Heart left ventricle (tissue), 16 donors: ENCODE results near the gene GTF2H4. TPM values are rescaled to one million over a fixed set of nuclear protein-coding genes. Genes with fewer than 3 reads are reported as not detected.

Experiments used
- ATAC-seq, 4 donors: fragments of 200-7000 bp; cut with Tn5 transposase; one replicate each; pipeline ENCODE4 v1.9.1; 2020 to 2022; ENCODE audit warnings: moderate library complexity in 4 of 4, mild to moderate bottlenecking in 3 of 4, moderate number of reproducible peaks in 1 of 4
- DNase-seq, 5 donors: peaks; one replicate each; pipeline ENCODE4 v3.0.0-alpha.2; 2020
- H3K27ac ChIP-seq, 12 donors: fragments of 200-600 bp; sonication (generic) in 4 of 12; one replicate each; pipeline versions ENCODE4 v1.5.0 to v1.8.0; 2016 to 2022; ENCODE audit warnings: mild to moderate bottlenecking in 2 of 12
- H3K27me3 ChIP-seq, 9 donors: fragments of 200-600 bp; sonication (generic) in 2 of 9; one replicate each; pipeline versions ENCODE4 v1.5.1 to v1.8.0; 2016 to 2022; ENCODE audit warnings: mild to moderate bottlenecking in 3 of 9
- H3K36me3 ChIP-seq, 9 donors: fragments of 200-600 bp; sonication (generic) in 2 of 9; one replicate each; pipeline versions ENCODE4 v1.5.0 to v1.8.0; 2018 to 2022; ENCODE audit warnings: mild to moderate bottlenecking in 2 of 9
- H3K4me1 ChIP-seq, 12 donors: fragments of 200-600 bp; sonication (generic) in 4 of 12; one replicate each; pipeline versions ENCODE4 v1.5.0 to v1.8.0; 2016 to 2022; ENCODE audit warnings: mild to moderate bottlenecking in 3 of 12
- H3K4me3 ChIP-seq, 12 donors: fragments of 200-600 bp; sonication (generic) in 4 of 12; one replicate each; pipeline versions ENCODE4 v1.5.0 to v1.8.0; 2017 to 2022; ENCODE audit warnings: mild to moderate bottlenecking in 9 of 12, moderate library complexity in 4 of 12
- H3K9me3 ChIP-seq, 12 donors: fragments of 200-600 bp; sonication (generic) in 4 of 12; one replicate each; pipeline versions ENCODE4 v1.5.0 to v1.8.0; 2016 to 2022; ENCODE audit warnings: mild to moderate bottlenecking in 1 of 12
- CTCF ChIP-seq, 12 donors: fragments of 200-600 bp; sonication (generic) in 4 of 12; IDR thresholded peaks; one replicate each; pipeline versions ENCODE4 v1.5.0 to v1.8.0; 2018 to 2022; ENCODE audit warnings: antibody characterized with exemption in 12 of 12, mild to moderate bottlenecking in 5 of 12
- POLR2A ChIP-seq, 2 donors: fragments of 450-650 bp; IDR thresholded peaks; one replicate each; pipeline ENCODE4 v1.6.1; 2017; ENCODE audit warnings: antibody characterized with exemption in 2 of 2, mild to moderate bottlenecking in 2 of 2, moderate library complexity in 2 of 2
- WGBS, 4 donors: extraction: QIAGEN DNeasy Blood & Tissue Kit in 2 of 4; methylation state at CpG; one replicate each; pipeline versions ENCODE4 v1.1.5 to v1.1.7; 2013 to 2018; 5-methylcytosine and 5-hydroxymethylcytosine counted together
- intact Hi-C, 10 donors: fragments of 100-400 bp; cut with DNase I; formaldehyde crosslinking; loops; one replicate each; pipeline versions ENCODE4 v1.11.1 to v1.14.2; 2022
- polyA plus RNA-seq, 2 donors: library from polyadenylated mRNA; stranded (reverse); fragments of 200-250 nt; gene quantifications; one replicate each; pipeline ENCODE4 v1.2.3, GENCODE V29; 2013
- total RNA-seq, 9 donors: library from RNA; depleted of rRNA in 2 of 9; stranded (reverse); fragments of >200 nt in 2 of 9; fragmentation: NEBNext Ultra II Directional in 3 of 9; extraction: Animal tissue kit (Norgen Biotek cat#: 25700) in 3 of 9; gene quantifications; one replicate each; pipeline versions ENCODE4 v1.1.0 to v1.2.4, GENCODE V29; 2016 to 2023
- donor health status: ischemic (EF 13 %, LVEDD 7.1; RV severe dilation, severe dysfunction).
- donor health status: healthy with polysubstance abuse.
- donor health status: DM: no; HTN: yes; CAD: no.
- donor health status: DM: no; HTN: no; CAD: no.
- donor health status: ischemic (EF 25% LVEDD 6.9; RV normal size, moderate dysfunction).
- donor health status: ischemic (EF 25% LVEDD 5.7; RV mildly dilated, moderate dysfunction).
- donor health status: healthy.
- donor health status: DM: yes; HTN: yes; CAD: no.
- donor health status: ischemic (EF 35%, LVEDD 5.7; RV mildly dilated, moderate dysfunction).
- donor health status: nonischemic (EF 11% LVEDD 7.7; RV severe dilation, severe dysfunction).
- donor health status: DM: yes; HTN: yes; CAD: no.
- donor health status: PGD.
- donor health status: ischemic (EF 29% LVEDD 5.4; RV normal size, mild dysfunction).
- donor health status: nonischemic (EF 23%, LVEDD 6.1; RV moderate dilation, normal function).

Gene GTF2H4
- total and polyA plus RNA-seq, 11 donors, result 4.2 to 22.4 (median 14.7) TPM

GRCh38 chr6:30954631-30955366, 46.8 kb downstream of the GTF2H4 start:
- peak in 3 of 4 donors; percentile 9 to 25 (median 14) for ATAC-seq
- intact Hi-C loops, result no loop called here
- no peaks in the 10 kb centered on the region for H3K9me3 ChIP-seq
- H3K36me3 ChIP-seq, result no peaks in the 10 kb centered on the region
- no peak for DNase-seq
- H3K4me3 ChIP-seq, result peak overlapping the region in 11 of 12 donors; percentile 23 to 60 (median 51)
- H3K27me3 ChIP-seq, result peaks cover 0 to 38% (median 0%) of the 10 kb centered on the region in 9 donors
- 58 to 77% (median 66%) methylated on average over 9 of the region's 9 CpGs for WGBS, 4 donors
- TF ChIP-seq POLR2A (IDR thresholded peaks at IDR 0.05) (no peak), CTCF (IDR thresholded peaks at IDR 0.05) (no peak)
- H3K27ac ChIP-seq, result peak overlapping the region in 4 of 12 donors; percentile 31 to 63 (median 38)
- peaks cover 0 to 15% (median 0%) of the 10 kb centered on the region in 12 donors for H3K4me1 ChIP-seq

GRCh38 chr6:30955367-30956042, 47.5 kb downstream of the GTF2H4 start:
- Histone ChIP-seq H3K36me3 (no peaks in the 10 kb centered on the region), H3K4me1 (peaks cover 0 to 15% (median 0%) of the 10 kb centered on the region in 12 donors), H3K27me3 (peaks cover 0 to 38% (median 0%) of the 10 kb centered on the region in 9 donors), H3K9me3 (no peaks in the 10 kb centered on the region), H3K4me3 (peak overlapping the region; percentile 15 to 60 (median 51)), H3K27ac (peak overlapping the region in 4 of 12 donors; percentile 31 to 63 (median 38))
- TF ChIP-seq CTCF (IDR thresholded peaks at IDR 0.05), result no peak
- no peak for TF ChIP-seq POLR2A (IDR thresholded peaks at IDR 0.05)
- intact Hi-C loops, result no loop called here
- ATAC-seq (peak in 3 of 4 donors; percentile 85 to 95 (median 93)), DNase-seq (peak; percentile 54 to 81 (median 60))
- 8 to 29% (median 11%) methylated on average over 20 to 46 of the region's 46 CpGs for WGBS, 4 donors

- TF ChIP-seq POLR2A (IDR thresholded peaks at IDR 0.05), result no peak
- Histone ChIP-seq H3K27ac (no peak overlapping the region), H3K9me3 (no peaks in the 10 kb centered on the region), H3K36me3 (no peaks in the 10 kb centered on the region), H3K4me3 (no peak overlapping the region), H3K4me1 (peaks cover 0 to 15% (median 0%) of the 10 kb centered on the region in 12 donors), H3K27me3 (peaks cover 0 to 36% (median 0%) of the 10 kb centered on the region in 9 donors)
- WGBS, 4 donors, result 72 to 80% (median 76%) methylated on average over 2 of the region's 2 CpGs
- DNase-seq, result no peak
- intact Hi-C loops, result no loop called here
- no peak for ATAC-seq
Measured at GRCh38 chr6:30957716-30958115, 49.7 kb downstream of the GTF2H4 start.

GRCh38 chr6:30960907-30961673, 53.1 kb downstream of the GTF2H4 start:
- no peak for DNase-seq
- Histone ChIP-seq H3K27me3 (peaks cover 0 to 26% (median 0%) of the 10 kb centered on the region in 9 donors), H3K9me3 (no peaks in the 10 kb centered on the region), H3K4me1 (peaks cover 0 to 2% (median 0%) of the 10 kb centered on the region in 12 donors), H3K4me3 (no peak overlapping the region), H3K27ac (no peak overlapping the region), H3K36me3 (no peaks in the 10 kb centered on the region)
- TF ChIP-seq POLR2A (IDR thresholded peaks at IDR 0.05), result no peak
- no peak for TF ChIP-seq CTCF (IDR thresholded peaks at IDR 0.05)
- intact Hi-C loops, result no loop called here
- 71 to 83% (median 79%) methylated on average over 9 of the region's 9 CpGs for WGBS, 4 donors
- ATAC-seq, result no peak
